Adrenal gland (tissue), 12 donors: Measurements from ENCODE around the gene CCIN. TPM values are rescaled to one million over a fixed set of nuclear protein-coding genes. Genes with fewer than 3 reads are reported as not detected.

Experiments
- DNase-seq, 7 donors: peaks; one replicate each; pipeline ENCODE4 v3.0.0-alpha.2; 2019 to 2020
- H3K27ac ChIP-seq, 5 donors: fragments of 200-600 bp; sonication (generic) in 4 of 5; 1 replicate in 3 of 5; 2 replicates in 2 of 5; pipeline versions ENCODE4 v1.5.1 to v1.8.0; 2016 to 2020; ENCODE audit warnings: mild to moderate bottlenecking in 1 of 5
- H3K27me3 ChIP-seq: fragments of 200-600 bp; 2 replicates; pipeline ENCODE4 v1.8.0; 2021
- H3K36me3 ChIP-seq, 2 donors: fragments of 200-600 bp; replicated peaks in 1 of 2; 1 replicate in 1 of 2; 2 replicates in 1 of 2; pipeline versions ENCODE4 v1.5.1 to v1.8.0; 2018 to 2022
- H3K4me1 ChIP-seq, 2 donors: fragments of 200-600 bp; replicated peaks in 1 of 2; 1 replicate in 1 of 2; 2 replicates in 1 of 2; pipeline versions ENCODE4 v1.5.1 to v1.8.0; 2018 to 2021
- H3K4me3 ChIP-seq, 4 donors: fragments of 200-600 bp; sonication (generic) in 3 of 4; one replicate each; pipeline ENCODE4 v1.5.1; 2016 to 2018
- H3K9me3 ChIP-seq, 3 donors: fragments of 200-600 bp; sonication (generic) in 1 of 3; replicated peaks in 1 of 3; 1 replicate in 2 of 3; 2 replicates in 1 of 3; pipeline versions ENCODE4 v1.5.1 to v1.8.0; 2016 to 2021
- CTCF ChIP-seq, 6 experiments: fragments of 450-650 bp in 4 of 6; fragments of 200-600 bp in 2 of 6; sonication (generic) in 1 of 6; IDR thresholded peaks; 1 replicate in 5 of 6; 2 replicates in 1 of 6; pipeline versions ENCODE4 v1.5.1 to v1.8.0; 2016 to 2021; ENCODE audit warnings: antibody characterized with exemption in 6 of 6, mild to moderate bottlenecking in 2 of 6, moderate library complexity in 1 of 6
- POLR2A ChIP-seq, 2 donors: fragments of 450-650 bp; IDR thresholded peaks; one replicate each; pipeline ENCODE4 v1.6.1; 2017; ENCODE audit warnings: antibody characterized with exemption in 2 of 2, mild to moderate bottlenecking in 2 of 2, moderate library complexity in 1 of 2
- whole genome bisulfite sequencing, 4 donors: extraction: QIAGEN DNeasy Blood & Tissue Kit in 2 of 4; methylation state at CpG; one replicate each; pipeline versions ENCODE4 v1.1.5 to v1.1.7; 2013 to 2017; 5-methylcytosine and 5-hydroxymethylcytosine counted together
- intact Hi-C, 2 donors: fragments of 100-400 bp; cut with DNase I; formaldehyde crosslinking; loops; one replicate each; pipeline versions ENCODE4 v1.14.1 to v1.15.0; 2022 to 2023
- polyA plus RNA-seq, 3 donors: library from polyadenylated mRNA; stranded (reverse); fragments of 200-250 nt in 2 of 3; fragments of 350-450 nt in 1 of 3; fragmentation: Illumina TruSeq in 1 of 3; extraction: RNeasy Lipid Tissue Mini Kit (QIAGEN cat#74804) in 1 of 3; gene quantifications; one replicate each; pipeline ENCODE4 v1.2.3, GENCODE V29; 2013 to 2014
- total RNA-seq, 9 donors: library from RNA; depleted of rRNA in 4 of 9; stranded (reverse); fragments of >200 nt in 4 of 9; fragments of 120-200 nt in 1 of 9; fragmentation: NEBNext Ultra II Directional in 1 of 9; extraction: Animal tissue kit (Norgen Biotek cat#: 25700) in 1 of 9; gene quantifications; one replicate each; pipeline versions ENCODE4 v1.1.0 to v1.2.4, GENCODE V29; 2013 to 2023
- donor health status: healthy with polysubstance abuse.
- donor health status: Bipolar disorder and iron deficiency.
- donor health status: DM: yes; HTN: yes; CAD: no.
- donor health status: DM: no; HTN: no; CAD: no.
- donor health status: DM: no; HTN: no; CAD: no.
- donor health status: DM: yes; HTN: yes; CAD: no.

Gene CCIN
- total and polyA plus RNA-seq, 12 donors, result 0.20 to 1.9 (median 0.49) TPM

DNA sequence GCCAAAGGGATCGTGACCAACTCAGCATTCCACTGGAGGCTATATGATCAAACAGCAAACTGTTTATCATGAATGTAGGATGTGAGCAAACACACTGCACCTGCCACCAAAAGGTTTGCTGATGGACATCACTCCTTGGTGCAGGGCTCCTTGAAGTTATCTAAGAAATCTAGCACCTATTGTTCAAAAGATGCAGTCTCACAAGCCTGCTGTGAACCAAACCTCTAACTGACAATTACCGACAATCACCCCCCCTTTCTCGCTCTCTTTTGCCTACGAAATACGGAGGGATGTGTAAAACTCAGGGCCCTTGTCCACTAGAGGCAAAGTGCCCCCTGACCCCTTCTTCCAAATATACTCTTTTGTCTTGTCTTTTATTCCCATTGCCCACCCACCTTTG is 19.0 kb downstream of the CCIN start:
- H3K27ac ChIP-seq, result no peak overlapping the region
- TF ChIP-seq CTCF (IDR thresholded peaks at IDR 0.05) (no peak), POLR2A (IDR thresholded peaks at IDR 0.05) (no peak)
- H3K9me3 ChIP-seq, result no peaks in the 10 kb centered on the region
- intact Hi-C loops, result no loop called here
- DNase-seq, result no peak
- H3K27me3 ChIP-seq, result no peaks in the 10 kb centered on the region
- no peaks in the 10 kb centered on the region for H3K36me3 ChIP-seq
- peaks cover 17 to 24% of the 10 kb centered on the region in 2 donors for H3K4me1 ChIP-seq
- no peak overlapping the region for H3K4me3 ChIP-seq
- 90 to 98% (median 94%) methylated on average over 5 of the region's 5 CpGs for WGBS, 4 donors

- peak in 5 of 7 donors; percentile 31 to 67 (median 43) for DNase-seq
- Histone ChIP-seq H3K9me3 (no peaks in the 10 kb centered on the region), H3K4me1 (peaks cover 35 to 41% of the 10 kb centered on the region in 2 donors), H3K27ac (peak overlapping the region; percentile 22 to 92 (median 87)), H3K27me3 (no peaks in the 10 kb centered on the region), H3K36me3 (no peaks in the 10 kb centered on the region), H3K4me3 (peak overlapping the region in 2 of 4 donors; percentile 76 to 80)
- intact Hi-C loops, result loop anchor here in 1 of 2 donors (5.0 kb wide), 1 partner anchor 137 kb away; no protein-coding TSS in a partner anchor
- TF ChIP-seq CTCF (IDR thresholded peaks at IDR 0.05), result no peak
- no peak for TF ChIP-seq POLR2A (IDR thresholded peaks at IDR 0.05)
- WGBS, 4 donors, result 3 to 5% (median 4%) methylated on average over 9 of the region's 9 CpGs
These were observed 20.8 kb downstream of the CCIN start for GRCh38 chr9:36189976-36190375.

GRCh38 chr9:36190388-36191289 is 21.5 kb downstream of the CCIN start, which contains the start of gene CLTA:
Gene CLTA (plus strand): TSS chr9:36190921. CDS start chr9:36191057, 136 bp downstream.
- Histone ChIP-seq H3K27ac (peak within 1 kb of the TSS; percentile 22 to 92 (median 87)), H3K27me3 (no peaks in the 10 kb centered on the region), H3K36me3 (no peaks in the 10 kb centered on the region), H3K9me3 (no peaks in the 10 kb centered on the region), H3K4me3 (peak within 1 kb of the TSS; percentile 76 to 91 (median 79)), H3K4me1 (peaks cover 37 to 45% of the 10 kb centered on the region in 2 donors)
- TF ChIP-seq CTCF (IDR thresholded peaks at IDR 0.05), result peak; percentile 38 to 70 (median 58)
- TF ChIP-seq POLR2A (IDR thresholded peaks at IDR 0.05), result peak; percentile 85 to 90
- 0 to 1% (median 0%) methylated on average over 22 to 68 of the region's 68 CpGs for WGBS, 4 donors
- intact Hi-C loops, result loop anchor here in 1 of 2 donors (5.0 kb wide), 1 partner anchor 137 kb away; no protein-coding TSS in a partner anchor
- DNase-seq, result peak; percentile 95 to 99 (median 98)

GRCh38 chr9:36191290-36191645 is 22.1 kb downstream of the CCIN start:
- Histone ChIP-seq H3K27me3 (no peaks in the 10 kb centered on the region), H3K4me3 (peak overlapping the region; percentile 76 to 91 (median 79)), H3K27ac (peak overlapping the region; percentile 22 to 92 (median 87)), H3K9me3 (no peaks in the 10 kb centered on the region), H3K36me3 (no peaks in the 10 kb centered on the region), H3K4me1 (peaks cover 37 to 45% of the 10 kb centered on the region in 2 donors)
- peak in 6 of 7 donors; percentile 30 to 66 (median 43) for DNase-seq
- intact Hi-C loops, result loop anchor here in 1 of 2 donors (5.0 kb wide), 1 partner anchor 136 kb away; no protein-coding TSS in a partner anchor
- no peak for TF ChIP-seq CTCF (IDR thresholded peaks at IDR 0.05)
- TF ChIP-seq POLR2A (IDR thresholded peaks at IDR 0.05), result no peak
- 0 to 1% (median 0%) methylated on average over 11 to 18 of the region's 18 CpGs for WGBS, 4 donors
